H7 (cell line): Measurements from ENCODE around the gene FABP3. TPM values are rescaled to one million over a fixed set of nuclear protein-coding genes. Genes with fewer than 3 reads are reported as not detected.

Experiments used
- DNase-seq: peaks from one replicate; pipeline ENCODE4 v3.0.0; 2012
- H3K27me3 ChIP-seq: 2 replicates; pipeline ENCODE4 v1.6.0; 2011; ENCODE audit warnings: mild to moderate bottlenecking, low read length; ENCODE audit not compliant: control insufficient read depth, insufficient read depth
- H3K36me3 ChIP-seq: replicated peaks from 2 replicates; pipeline ENCODE4 v1.5.1; 2011; ENCODE audit warnings: low read length; ENCODE audit not compliant: control insufficient read depth, insufficient read depth
- H3K4me3 ChIP-seq: 2 replicates; pipeline ENCODE4 v1.5.1; 2011; ENCODE audit warnings: low read depth, mild to moderate bottlenecking, control low read depth, low read length, moderate library complexity; ENCODE audit not compliant: insufficient read depth
- total RNA-seq: library from RNA; depleted of rRNA; stranded (reverse); fragments of >200 nt; shearing (Covaris generic); gene quantifications from 2 replicates; pipeline ENCODE4 v1.2.3, GENCODE V29; 2014

FABP3 gene
- total RNA-seq, 1 experiment from 2014 or later: 14.4 TPM

DNA sequence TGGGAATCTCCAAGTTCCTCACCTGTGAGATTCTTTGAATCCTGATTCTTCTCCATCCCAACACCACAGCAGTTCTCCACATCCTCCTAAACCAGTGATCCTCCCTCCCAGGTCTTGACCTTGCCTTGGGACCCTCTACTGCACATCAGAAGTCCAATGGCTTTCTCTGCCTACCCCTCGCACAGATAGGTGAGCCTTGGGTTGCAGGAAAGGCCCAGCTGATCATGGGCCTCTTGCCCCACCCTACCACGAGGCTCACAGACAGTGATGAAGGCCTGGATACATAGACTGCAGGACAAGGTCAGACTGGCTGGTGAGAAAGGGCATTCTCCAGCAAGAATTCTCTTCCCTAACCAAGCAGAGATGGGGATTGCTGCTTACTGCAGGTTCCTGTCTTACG, 825 bp downstream of the FABP3 start:
- DNase-seq: no peak
- peaks cover 2% of the 10 kb centered on the region for H3K36me3 ChIP-seq
- peaks cover 3% of the 10 kb centered on the region; the same call in 1 of the 2 replicates for H3K27me3 ChIP-seq
- H3K4me3 ChIP-seq: no peak overlapping the region

DNA sequence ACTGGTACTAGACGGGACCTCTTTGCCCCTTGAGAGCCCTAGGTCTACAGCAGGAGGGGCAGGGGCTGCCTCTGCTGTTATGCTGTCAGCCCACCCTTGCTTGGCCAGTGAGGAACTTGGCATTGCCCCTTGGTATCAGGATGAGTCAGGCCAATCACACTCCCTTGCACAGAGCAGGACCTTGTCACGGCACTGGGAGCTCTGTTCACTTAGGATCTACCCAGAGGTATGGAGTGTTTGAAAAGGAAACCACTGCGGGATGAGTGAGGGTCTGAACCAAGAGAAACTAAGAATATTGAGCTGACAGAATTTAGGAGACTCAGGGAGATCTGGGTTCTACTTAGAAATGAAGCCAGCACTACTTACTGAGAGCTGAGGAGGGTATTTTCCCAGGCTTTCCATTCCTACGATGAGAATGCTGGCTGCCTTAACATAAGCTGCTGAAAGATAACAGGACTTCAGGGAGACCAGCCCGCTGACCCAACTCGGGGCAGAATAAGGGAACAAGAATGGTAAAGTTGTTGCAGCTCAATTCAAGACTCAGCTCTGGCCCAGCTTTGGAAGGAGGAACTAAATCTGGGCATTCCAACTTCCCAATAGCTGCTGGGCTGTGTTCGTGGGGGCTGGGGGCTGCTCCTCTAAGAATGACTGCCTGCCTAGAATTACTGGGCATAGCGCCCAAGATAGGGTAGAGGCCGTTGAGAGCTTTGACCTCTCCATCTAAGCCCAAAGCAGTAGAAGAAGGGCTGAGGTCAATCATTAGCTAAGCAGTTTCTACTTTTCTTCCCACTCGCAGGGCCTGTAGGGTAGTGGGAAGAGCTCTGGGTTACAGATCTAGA, 1.5 kb downstream of the FABP3 start:
- no peak for DNase-seq
- Histone ChIP-seq H3K27me3 (peaks cover 3% of the 10 kb centered on the region; the same call in 1 of the 2 replicates), H3K36me3 (peaks cover 2% of the 10 kb centered on the region), H3K4me3 (no peak overlapping the region)

DNA sequence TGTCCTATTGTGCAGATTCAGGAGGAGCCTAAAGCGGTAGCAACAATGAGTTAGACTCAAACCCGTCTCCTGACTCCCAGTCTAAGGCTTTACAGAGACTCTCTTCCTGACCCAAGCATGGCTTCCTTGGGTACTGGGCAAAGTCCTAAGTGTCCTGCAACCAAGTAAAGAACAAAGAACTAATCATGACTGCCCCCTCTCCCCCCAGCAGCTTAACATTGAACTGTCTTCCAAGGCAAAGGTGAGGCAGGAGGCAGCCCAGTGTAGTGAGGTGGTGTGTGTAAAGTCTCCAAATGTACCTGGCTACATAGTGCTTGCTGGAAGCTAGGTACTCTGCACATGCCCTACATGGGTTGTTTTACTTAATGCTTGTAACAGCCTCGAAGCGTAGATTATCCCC, 2.3 kb downstream of the FABP3 start:
- H3K4me3 ChIP-seq: no peak overlapping the region
- H3K27me3 ChIP-seq: peaks cover 3% of the 10 kb centered on the region; the same call in 1 of the 2 replicates
- DNase-seq: no peak
- peaks cover 2% of the 10 kb centered on the region for H3K36me3 ChIP-seq

DNA sequence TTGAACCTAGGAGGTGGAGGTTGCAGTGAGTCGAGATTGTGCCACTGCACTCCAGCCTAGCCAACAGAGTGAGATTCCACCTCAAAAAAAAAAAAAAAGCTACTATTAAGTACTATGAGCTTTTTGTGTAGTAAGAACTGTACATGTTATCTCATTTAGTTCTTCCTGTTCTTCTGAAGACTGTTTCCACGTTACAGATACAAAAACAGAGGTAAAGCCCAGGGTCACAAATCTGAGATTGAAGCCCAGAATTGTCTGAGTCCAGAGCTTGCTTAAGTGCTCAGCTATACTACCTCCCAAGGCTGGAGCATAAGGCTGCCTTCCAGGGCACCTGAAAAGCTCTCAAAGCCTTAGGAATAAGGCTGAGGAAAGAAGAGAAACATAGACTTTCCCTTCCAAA, 2.9 kb downstream of the FABP3 start:
- no peak overlapping the region for H3K4me3 ChIP-seq
- no peak for DNase-seq
- peaks cover 2% of the 10 kb centered on the region for H3K36me3 ChIP-seq
- peaks cover 3% of the 10 kb centered on the region; the same call in 1 of the 2 replicates for H3K27me3 ChIP-seq

DNA sequence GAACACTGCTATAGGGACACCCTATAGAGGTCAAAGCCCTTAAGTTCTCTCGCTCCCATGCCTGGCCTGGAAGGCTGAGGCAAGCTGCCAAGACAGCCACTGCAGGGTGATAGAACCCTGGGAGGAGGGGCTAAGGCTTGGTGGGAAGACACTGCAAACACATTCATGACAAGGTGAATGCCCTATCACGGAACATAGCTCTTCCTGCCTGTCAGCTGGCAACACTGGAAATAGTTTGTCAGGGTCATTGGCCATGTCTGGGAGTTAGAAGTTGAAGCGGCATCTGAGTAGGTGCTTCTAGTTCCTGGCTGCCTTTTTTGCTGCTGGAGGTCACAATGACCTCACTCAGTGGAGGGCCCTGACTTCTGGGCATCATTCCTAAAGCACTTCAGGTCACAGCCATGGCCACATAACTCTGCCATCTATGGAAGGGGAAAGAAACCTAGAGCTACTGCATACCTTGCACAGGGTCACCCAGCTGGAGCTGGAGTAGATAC, 4.2 kb downstream of the FABP3 start:
- Histone ChIP-seq H3K27me3 (peaks cover 3% of the 10 kb centered on the region; the same call in 1 of the 2 replicates), H3K4me3 (no peak overlapping the region), H3K36me3 (peaks cover 9% of the 10 kb centered on the region)
- no peak for DNase-seq

DNA sequence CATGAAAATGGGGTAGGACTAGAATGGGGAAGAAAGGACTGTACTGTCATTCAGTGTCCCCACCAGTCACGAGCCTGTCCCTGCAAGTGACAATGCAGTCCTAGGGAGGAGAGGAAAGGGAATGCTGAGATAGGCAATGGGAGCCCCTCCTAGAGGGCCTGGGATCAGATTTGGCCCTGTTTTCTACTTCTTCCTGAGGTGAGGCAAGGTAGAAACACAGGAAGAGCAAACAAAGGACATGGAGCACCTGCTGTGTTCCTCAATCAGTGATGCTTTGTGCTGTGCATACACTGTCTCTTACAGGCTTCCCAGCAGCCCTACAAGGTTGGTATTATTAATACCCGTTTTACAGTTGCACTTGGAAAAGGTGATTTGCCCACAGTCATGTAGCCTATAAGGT, 6.1 kb downstream of the FABP3 start:
- Histone ChIP-seq H3K27me3 (no peaks in the 10 kb centered on the region), H3K36me3 (peaks cover 9% of the 10 kb centered on the region), H3K4me3 (no peak overlapping the region)
- peak; percentile 40 for DNase-seq

DNA sequence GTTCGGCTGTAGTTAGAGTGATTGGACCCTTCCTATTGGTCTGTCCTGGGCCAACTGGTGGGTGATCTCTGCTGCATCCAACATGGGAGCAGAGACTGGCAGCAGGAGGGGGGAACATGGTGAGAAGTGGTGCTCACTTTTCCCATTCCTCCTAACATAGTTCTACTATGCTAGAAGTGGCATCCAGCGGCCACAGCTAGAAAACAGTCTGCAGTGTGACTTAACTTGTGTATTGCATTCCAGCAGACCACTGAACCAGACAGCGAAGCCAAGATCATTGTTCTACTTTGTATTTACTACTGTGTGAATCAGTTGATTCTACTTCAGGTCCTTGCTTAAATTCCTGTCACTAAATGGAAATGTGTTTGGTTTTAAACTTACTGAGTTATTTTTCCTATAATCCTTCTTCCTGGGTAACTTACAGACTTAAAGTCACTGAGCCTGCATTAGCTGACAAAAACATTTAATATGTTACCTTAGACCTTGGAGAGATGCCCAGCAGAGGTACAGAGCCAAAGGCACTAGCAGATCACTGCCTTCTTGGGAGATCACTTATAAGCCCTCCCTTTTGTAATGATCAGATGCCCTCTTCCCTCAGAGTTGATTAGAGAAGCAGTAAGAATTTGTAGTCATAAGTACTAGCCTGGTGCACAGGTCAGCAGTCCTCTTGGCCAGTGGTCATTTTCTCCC, 8.2 kb downstream of the FABP3 start:
- H3K4me3 ChIP-seq: no peak overlapping the region
- no peak for DNase-seq
- peaks cover 13% of the 10 kb centered on the region for H3K36me3 ChIP-seq

DNA sequence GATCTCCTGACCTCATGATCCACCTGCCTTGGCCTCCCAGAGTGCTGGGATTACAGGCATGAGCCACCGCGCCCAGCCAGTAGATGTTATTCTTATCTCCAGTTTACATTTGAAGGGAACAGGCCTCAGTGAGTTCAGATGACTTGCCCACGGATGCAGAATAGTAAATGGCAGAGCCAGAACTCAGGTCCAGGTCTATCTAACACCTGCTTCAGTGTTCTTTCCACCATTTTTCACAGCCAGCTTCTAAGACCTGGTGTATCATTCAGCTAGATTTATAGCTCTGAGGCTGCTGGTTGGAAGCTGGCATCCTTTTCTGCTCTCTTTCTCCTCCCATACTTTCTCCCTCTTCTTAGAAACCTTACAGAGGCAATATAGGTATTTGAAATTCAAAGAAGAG, 10.8 kb downstream of the FABP3 start:
- no peak overlapping the region for H3K4me3 ChIP-seq
- no peak for DNase-seq
- peaks cover 11% of the 10 kb centered on the region for H3K36me3 ChIP-seq
- no peaks in the 10 kb centered on the region for H3K27me3 ChIP-seq

More for the DNA sequence above, 8.2 kb downstream of the FABP3 start:
- H3K27me3 ChIP-seq: no peaks in the 10 kb centered on the region

DNA sequence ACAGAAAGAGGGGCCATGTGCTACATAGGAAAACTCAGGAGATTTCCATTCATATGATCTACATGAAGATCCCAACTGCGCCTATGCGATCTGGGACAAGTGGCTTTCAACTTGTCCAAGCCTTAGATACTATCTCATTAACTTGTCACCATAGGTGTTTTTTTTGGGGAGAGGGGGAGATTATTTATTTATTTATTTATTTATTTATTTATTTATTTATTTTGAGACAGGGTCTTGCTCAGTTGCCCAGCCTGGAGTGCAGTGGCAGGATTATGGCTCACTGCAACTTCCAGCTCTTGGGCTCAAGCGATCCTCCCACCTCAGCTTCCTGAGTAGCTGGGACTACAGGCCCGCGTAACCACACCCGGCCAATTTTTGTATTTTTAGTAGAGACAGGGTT, 11.3 kb downstream of the FABP3 start:
- H3K36me3 ChIP-seq: peaks cover 11% of the 10 kb centered on the region
- no peaks in the 10 kb centered on the region for H3K27me3 ChIP-seq
- no peak for DNase-seq
- no peak overlapping the region for H3K4me3 ChIP-seq

DNA sequence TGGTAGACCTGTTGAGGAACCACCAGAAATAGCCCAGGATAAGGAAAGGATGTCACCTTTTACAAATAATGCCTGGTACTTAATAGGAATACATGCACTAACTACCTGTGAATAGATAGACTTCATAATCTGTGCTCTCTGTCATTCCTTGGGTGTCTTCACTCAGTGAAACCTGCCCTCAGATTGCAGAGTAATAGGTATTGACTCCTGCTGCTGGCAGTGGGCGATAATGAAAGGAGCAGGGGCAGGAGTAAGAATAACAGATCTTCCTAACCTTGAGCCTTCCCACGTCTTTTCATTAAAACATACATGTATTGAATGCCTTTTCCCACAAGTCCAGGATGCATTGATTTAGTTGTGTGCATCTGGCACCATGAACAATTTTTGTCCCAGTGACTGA, 16.4 kb downstream of the FABP3 start:
- DNase-seq: no peak
- peaks cover 5% of the 10 kb centered on the region for H3K36me3 ChIP-seq
- no peaks in the 10 kb centered on the region for H3K27me3 ChIP-seq
- no peak overlapping the region for H3K4me3 ChIP-seq

DNA sequence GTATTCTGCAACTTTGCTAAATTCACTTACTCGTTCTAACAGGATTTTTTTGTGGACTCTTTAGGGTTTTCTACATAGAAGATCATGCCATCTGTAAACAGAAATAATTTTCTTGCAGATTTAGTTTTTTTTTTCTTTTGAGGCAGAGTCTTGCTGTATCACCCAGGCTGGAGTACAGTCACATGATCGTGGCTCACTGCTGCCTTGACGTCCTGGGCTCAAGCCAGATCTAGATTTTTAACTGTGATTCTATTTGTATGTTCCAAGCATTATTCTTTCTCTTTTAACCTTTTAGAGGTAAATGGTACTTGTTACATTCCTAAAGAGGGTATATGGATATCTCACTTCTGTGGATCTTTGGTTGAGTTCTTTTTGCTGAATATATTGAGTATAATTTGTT, 18.6 kb downstream of the FABP3 start:
- Histone ChIP-seq H3K36me3 (peaks cover 1% of the 10 kb centered on the region; the same call in 1 of the 2 replicates), H3K4me3 (no peak overlapping the region), H3K27me3 (no peaks in the 10 kb centered on the region)
- no peak for DNase-seq

DNA sequence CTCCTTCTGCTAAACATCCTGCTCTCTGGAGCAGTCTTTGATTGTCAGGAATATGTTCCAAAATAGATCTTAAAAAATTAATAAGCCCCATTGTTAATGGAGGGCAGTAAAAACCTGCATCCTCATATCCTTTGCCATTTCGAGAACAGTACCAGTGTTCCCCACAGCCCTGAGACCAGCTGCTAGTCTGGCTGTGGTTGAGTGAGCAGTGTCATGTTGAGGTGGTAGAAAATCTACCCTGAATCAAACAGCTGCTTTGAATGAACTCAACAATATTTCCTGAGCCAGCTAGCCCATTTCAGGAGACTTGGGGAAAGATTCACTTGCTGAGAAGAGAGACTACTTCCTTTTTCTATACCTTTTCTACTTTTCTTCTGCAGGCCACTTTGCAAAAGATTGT, 24.4 kb downstream of the FABP3 start:
- Histone ChIP-seq H3K4me3 (no peak overlapping the region), H3K36me3 (peaks cover 6% of the 10 kb centered on the region), H3K27me3 (no peaks in the 10 kb centered on the region)
- no peak for DNase-seq

DNA sequence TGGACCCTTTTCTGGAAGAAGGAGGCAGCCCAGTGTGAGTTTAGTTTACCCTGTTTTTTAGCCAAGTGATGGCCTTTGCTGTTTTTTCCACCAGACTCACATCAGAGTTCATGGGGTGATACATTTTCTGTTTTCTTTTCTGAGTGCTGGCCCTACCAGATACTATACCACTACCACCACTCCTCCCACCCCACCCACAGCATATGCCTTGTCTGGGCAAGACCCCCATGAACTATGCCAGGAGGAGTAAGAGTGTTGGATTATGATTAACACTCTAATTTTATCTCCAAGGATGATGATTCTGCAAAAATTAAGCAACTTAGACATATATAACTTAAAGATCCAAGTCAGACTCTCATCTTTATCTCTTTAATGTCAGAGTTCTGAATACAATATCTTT, 26.1 kb downstream of the FABP3 start:
- no peaks in the 10 kb centered on the region for H3K27me3 ChIP-seq
- no peak for DNase-seq
- no peak overlapping the region for H3K4me3 ChIP-seq
- H3K36me3 ChIP-seq: peaks cover 6% of the 10 kb centered on the region

DNA sequence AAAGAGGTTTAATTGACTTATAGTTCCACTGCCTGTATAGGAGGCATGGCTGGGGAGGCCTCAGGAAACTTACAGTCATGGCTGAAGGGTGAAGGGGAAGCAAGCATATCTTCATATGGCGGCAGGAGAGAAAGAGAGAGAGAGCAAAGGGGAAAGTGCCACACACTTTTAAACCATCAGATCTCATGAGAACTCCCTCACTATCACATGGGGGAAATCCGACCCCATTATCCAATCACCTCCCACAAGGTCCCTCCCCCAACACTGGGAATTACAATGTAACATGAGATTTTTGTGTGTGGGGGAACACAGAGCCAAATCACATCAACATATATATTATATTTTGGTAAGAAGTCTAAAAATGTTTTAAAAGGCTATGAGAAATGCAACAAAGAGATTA, 27.2 kb downstream of the FABP3 start:
- H3K36me3 ChIP-seq: peaks cover 5% of the 10 kb centered on the region
- DNase-seq: no peak
- H3K4me3 ChIP-seq: no peak overlapping the region
- H3K27me3 ChIP-seq: no peaks in the 10 kb centered on the region

DNA sequence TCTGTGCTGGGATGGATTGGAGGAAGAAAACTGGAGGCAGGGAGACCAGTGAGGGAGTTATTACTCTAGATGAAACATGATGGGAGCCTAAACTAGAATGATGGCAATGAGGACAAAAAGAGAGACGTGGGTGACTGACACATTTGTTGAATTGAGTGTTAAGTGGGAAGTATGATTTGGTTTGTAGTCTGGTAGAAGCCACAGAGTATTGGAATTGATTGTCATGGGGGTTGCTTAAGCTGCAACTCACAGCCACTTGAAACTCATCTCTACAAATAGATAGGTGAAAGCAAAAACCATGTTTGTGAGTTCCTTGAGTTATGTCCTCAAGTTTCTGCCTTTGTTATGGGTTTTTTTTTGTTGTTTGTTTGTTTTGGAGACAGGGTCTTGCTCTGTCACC, 28.4 kb downstream of the FABP3 start:
- H3K27me3 ChIP-seq: no peaks in the 10 kb centered on the region
- no peak overlapping the region for H3K4me3 ChIP-seq
- no peak for DNase-seq
- H3K36me3 ChIP-seq: peaks cover 5% of the 10 kb centered on the region
